HepG2 (cell line): ENCODE measurements around the gene NAPSA. TPM values are rescaled to one million over a fixed set of nuclear protein-coding genes. Genes with fewer than 3 reads are reported as not detected.

ENCODE experiments used
- CTCF ChIP-seq: sonication (generic); formaldehyde crosslinking; IDR thresholded peaks from 2 replicates; pipeline ENCODE4 v1.5.0; 2020; ENCODE audit warnings: mild to moderate bottlenecking, missing genetic modification reagents, moderate library complexity
- HMGXB4 ChIP-seq, 2 experiments: sonication (generic) in 1 of 2; formaldehyde crosslinking in 1 of 2; IDR thresholded peaks; 2 replicates each; pipeline versions ENCODE4 v1.4.0 to v1.6.1; 2018 to 2020; ENCODE audit warnings: missing genetic modification reagents in 2 of 2, borderline replicate concordance in 1 of 2, low read depth in 1 of 2, mild to moderate bottlenecking in 1 of 2, missing biosample characterization in 1 of 2
- MIER3 ChIP-seq: IDR thresholded peaks from 2 replicates; pipeline ENCODE4 v1.6.1; 2016; ENCODE audit warnings: missing compliant biosample characterization, borderline replicate concordance
- NCOR1 ChIP-seq: fragments of 200-600 bp; sonication (generic); IDR thresholded peaks from 2 replicates; pipeline ENCODE4 v1.7.0; 2017; ENCODE audit warnings: antibody characterized with exemption, low read length, borderline replicate concordance
- TAF1 ChIP-seq: sonication (generic); formaldehyde crosslinking; IDR thresholded peaks from 2 replicates; pipeline ENCODE4 v1.4.0; 2020; ENCODE audit warnings: missing genetic modification reagents
- ZNF335 ChIP-seq: sonication (generic); formaldehyde crosslinking; IDR thresholded peaks from 2 replicates; pipeline ENCODE4 v1.4.0; 2020; ENCODE audit warnings: missing genetic modification reagents
- ZNF607 ChIP-seq: sonication (generic); formaldehyde crosslinking; IDR thresholded peaks from 2 replicates; pipeline ENCODE4 v1.5.1; 2020; ENCODE audit warnings: missing genetic modification reagents, mild to moderate bottlenecking, borderline replicate concordance
- ZNF687 ChIP-seq: sonication (generic); formaldehyde crosslinking; IDR thresholded peaks from 2 replicates; pipeline ENCODE4 v1.5.1; 2020; ENCODE audit warnings: mild to moderate bottlenecking, missing genetic modification reagents, moderate library complexity
- ZSCAN31 ChIP-seq: sonication (generic); formaldehyde crosslinking; IDR thresholded peaks from 2 replicates; pipeline ENCODE4 v1.5.0; 2020; ENCODE audit warnings: low read depth, mild to moderate bottlenecking, missing genetic modification reagents
- polyA plus RNA-seq, 8 experiments: library from polyadenylated mRNA; depleted of rRNA in 3 of 8; stranded (reverse) in 7 of 8; unstranded in 1 of 8; fragments of >200 nt; fragmentation: Illumina TruSeq in 4 of 8; extraction: Trizol in 4 of 8; gene quantifications; 2 replicates each; pipeline versions ENCODE4 v1.2.1 to v1.2.3, GENCODE V29; 2011 to 2016; ENCODE audit warnings: low read depth in 4 of 8, missing spikeins in 1 of 8, mixed read lengths in 1 of 8; ENCODE audit not compliant: insufficient read depth in 1 of 8
- total RNA-seq, 5 experiments: library from RNA; depleted of rRNA; stranded (reverse); fragments of >200 nt; fragmentation: Illumina TruSeq; extraction: Trizol; gene quantifications; 2 replicates each; pipeline ENCODE4 v1.2.3, GENCODE V29; 2016; ENCODE audit warnings: low read depth in 1 of 5
- TF ChIP-seq, protein P1 (sequence below): sonication (generic); formaldehyde crosslinking; IDR thresholded peaks from 2 replicates; pipeline ENCODE4 v1.4.0; 2020; ENCODE audit warnings: missing genetic modification reagents
- TF ChIP-seq, protein P2 (sequence below): IDR thresholded peaks from 2 replicates; pipeline ENCODE4 v1.6.1; 2018; ENCODE audit warnings: missing genetic modification reagents
- TF ChIP-seq, protein P3 (sequence below): sonication (generic); formaldehyde crosslinking; IDR thresholded peaks from 2 replicates; pipeline ENCODE4 v1.9.0; 2021; ENCODE audit warnings: missing genetic modification reagents, borderline replicate concordance

NAPSA gene
- total and polyA plus RNA-seq, 2 of the 13 experiments (the other 11 are each of a cell fraction or from before 2014, with no cell fraction given), result not detected

DNA sequence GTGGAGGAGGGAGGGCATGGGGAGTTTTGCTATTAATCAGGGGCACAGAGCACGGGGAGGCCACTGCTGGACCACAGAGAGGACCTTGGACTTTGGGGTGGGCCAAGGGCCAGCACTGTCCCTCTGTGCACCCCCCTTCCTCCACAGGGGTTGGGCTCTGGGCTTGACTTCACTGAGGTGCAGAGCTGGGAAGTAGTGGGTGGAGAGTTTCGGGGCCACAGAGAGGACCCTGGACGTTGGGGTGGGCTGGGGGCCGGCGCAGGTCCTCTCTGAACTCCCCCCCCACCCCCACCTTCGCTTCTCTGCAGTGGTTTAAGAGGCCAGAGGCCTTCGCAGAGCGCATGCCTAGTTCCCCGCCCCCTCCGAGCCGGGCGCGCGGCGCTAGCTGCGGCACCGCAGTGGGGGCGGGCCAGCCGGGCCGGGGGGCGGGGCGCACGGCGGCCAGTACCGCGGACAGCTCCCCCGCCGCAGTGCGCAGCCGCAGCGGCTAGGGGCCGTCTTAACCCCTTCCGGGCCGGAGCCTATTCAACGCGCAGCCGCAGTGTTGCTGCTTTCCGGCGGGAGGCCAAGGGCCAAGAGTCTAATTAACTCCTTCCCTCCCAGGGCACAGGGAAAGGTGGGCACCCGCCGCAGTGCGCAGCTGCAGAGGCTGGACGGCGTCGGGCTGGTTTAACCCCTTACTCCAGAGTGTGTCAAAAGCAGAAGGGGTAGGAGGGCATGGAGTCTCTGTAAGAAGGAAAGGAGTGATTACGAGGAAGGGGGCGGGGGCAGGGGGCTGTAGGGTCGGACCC is 39.9 kb downstream of the NAPSA start (continued):
- peak in 1 of 2 experiments; percentile 49; a peak in 1 of 4 replicates for TF ChIP-seq HMGXB4 (CRISPR knock-in tag; IDR thresholded peaks at IDR 0.05; ENCODE audit: borderline replicate concordance in 1 of 2, low read depth in 1 of 2)
- TF ChIP-seq ZNF335 (CRISPR knock-in tag), result no peak
- no peak for TF ChIP-seq CTCF
- TF ChIP-seq, protein P1, sequence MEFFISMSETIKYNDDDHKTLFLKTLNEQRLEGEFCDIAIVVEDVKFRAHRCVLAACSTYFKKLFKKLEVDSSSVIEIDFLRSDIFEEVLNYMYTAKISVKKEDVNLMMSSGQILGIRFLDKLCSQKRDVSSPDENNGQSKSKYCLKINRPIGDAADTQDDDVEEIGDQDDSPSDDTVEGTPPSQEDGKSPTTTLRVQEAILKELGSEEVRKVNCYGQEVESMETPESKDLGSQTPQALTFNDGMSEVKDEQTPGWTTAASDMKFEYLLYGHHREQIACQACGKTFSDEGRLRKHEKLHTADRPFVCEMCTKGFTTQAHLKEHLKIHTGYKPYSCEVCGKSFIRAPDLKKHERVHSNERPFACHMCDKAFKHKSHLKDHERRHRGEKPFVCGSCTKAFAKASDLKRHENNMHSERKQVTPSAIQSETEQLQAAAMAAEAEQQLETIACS (CRISPR knock-in tag), result no peak; the same call in 1 of the 2 replicates
- no peak for TF ChIP-seq MIER3
- TF ChIP-seq ZNF607 (CRISPR knock-in tag), result peak; percentile 81
- TF ChIP-seq ZSCAN31 (CRISPR knock-in tag), result no peak; the same call in 1 of the 2 replicates
- TF ChIP-seq ZNF687 (CRISPR knock-in tag), result peak; percentile 73
- TF ChIP-seq NCOR1, result peak; percentile 45; the same call in 1 of the 2 replicates
- TF ChIP-seq, protein P2, sequence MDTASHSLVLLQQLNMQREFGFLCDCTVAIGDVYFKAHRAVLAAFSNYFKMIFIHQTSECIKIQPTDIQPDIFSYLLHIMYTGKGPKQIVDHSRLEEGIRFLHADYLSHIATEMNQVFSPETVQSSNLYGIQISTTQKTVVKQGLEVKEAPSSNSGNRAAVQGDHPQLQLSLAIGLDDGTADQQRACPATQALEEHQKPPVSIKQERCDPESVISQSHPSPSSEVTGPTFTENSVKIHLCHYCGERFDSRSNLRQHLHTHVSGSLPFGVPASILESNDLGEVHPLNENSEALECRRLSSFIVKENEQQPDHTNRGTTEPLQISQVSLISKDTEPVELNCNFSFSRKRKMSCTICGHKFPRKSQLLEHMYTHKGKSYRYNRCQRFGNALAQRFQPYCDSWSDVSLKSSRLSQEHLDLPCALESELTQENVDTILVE (CRISPR knock-in tag), result peak; percentile 79; the same call in 1 of the 2 replicates
- TF ChIP-seq TAF1 (CRISPR knock-in tag), result no peak
- TF ChIP-seq, protein P3, sequence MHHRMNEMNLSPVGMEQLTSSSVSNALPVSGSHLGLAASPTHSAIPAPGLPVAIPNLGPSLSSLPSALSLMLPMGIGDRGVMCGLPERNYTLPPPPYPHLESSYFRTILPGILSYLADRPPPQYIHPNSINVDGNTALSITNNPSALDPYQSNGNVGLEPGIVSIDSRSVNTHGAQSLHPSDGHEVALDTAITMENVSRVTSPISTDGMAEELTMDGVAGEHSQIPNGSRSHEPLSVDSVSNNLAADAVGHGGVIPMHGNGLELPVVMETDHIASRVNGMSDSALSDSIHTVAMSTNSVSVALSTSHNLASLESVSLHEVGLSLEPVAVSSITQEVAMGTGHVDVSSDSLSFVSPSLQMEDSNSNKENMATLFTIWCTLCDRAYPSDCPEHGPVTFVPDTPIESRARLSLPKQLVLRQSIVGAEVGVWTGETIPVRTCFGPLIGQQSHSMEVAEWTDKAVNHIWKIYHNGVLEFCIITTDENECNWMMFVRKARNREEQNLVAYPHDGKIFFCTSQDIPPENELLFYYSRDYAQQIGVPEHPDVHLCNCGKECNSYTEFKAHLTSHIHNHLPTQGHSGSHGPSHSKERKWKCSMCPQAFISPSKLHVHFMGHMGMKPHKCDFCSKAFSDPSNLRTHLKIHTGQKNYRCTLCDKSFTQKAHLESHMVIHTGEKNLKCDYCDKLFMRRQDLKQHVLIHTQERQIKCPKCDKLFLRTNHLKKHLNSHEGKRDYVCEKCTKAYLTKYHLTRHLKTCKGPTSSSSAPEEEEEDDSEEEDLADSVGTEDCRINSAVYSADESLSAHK, result no peak
